HG03520 (cell line): Measurements from ENCODE around the gene SIPA1L2.

Source experiments
- ATAC-seq: cut with Tn5 transposase; IDR thresholded peaks from one replicate; pipeline ENCODE4 v1.9.1; 2021; ENCODE audit warnings: mild to moderate bottlenecking, moderate library complexity; ENCODE audit not compliant: unreplicated experiment

Gene SIPA1L2

DNA sequence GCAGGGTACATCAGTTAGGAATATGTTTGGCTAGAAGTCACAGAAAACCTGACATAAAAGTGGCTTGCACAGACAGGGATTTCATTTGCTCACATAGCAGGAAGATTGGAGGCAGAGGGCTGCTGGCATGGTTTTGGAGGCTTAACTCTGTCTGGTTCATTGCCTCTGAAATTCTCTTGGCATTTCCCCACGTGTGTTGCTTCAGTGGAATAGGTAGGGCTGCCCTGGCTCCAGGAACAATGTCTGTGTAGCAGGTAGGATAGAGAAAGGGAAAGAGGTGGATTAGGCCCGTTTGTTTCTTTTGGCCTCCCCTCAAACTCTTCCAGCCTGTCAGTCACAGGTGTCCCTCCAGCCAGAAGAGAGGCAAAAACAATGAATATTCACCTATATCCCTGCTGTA is 20.5 kb upstream of the SIPA1L2 start:
- ATAC-seq, result no peak

DNA sequence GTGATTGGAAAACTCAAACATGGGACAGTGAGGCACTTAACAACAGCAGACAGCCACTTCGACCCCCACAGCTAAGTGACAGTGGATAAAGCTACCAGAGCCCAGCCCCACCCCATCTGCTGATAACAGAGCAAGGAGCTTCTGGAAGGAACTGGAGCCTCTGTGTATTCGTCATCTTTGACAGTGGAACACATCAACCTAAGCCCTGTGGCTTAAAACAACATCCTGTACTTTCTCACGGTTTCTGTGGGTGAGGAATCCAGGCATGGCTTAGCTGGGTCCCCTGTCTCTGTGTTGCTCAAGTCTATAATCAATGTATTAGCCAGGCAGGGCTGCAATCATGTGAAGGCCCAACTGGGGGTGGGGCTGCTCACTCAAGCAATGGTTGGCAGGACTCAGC is 18.4 kb upstream of the SIPA1L2 start:
- no peak for ATAC-seq

DNA sequence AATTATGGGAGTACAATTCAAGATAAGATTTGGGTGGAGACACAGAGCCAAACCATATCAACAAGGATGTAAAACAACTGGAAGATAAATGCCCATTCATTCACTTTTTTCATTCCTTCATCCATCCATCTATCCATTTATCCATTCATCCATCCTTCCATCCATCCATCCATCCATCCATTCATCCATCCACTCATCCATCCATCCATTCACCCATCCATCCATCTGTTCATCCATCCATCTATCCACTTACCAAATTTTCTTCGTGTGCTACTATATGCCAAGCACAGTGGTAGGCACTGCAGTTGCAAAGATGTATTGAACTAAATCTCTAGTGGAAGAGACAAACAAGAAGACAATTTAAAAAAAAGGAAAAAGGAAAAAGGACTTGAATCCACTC is 14.3 kb upstream of the SIPA1L2 start:
- no peak for ATAC-seq

DNA sequence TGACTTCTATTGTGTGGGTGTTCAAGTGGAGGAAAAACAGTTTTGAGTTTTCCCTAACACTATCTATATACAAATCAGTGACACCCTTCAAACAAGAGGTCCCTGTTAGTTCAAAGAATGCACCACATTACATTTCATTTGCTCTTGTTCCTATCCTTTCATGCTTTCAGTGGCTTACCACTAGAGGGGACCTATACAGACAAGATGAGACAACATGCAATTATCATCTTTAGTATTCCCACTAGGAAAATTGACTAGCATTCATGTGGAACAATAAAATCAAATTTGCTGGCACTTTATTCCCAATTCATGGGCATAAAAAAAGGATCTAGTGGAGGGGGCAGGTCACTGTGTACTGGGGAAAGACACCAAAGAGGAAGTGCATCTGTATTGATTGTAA is 13.3 kb upstream of the SIPA1L2 start:
- no peak for ATAC-seq

DNA sequence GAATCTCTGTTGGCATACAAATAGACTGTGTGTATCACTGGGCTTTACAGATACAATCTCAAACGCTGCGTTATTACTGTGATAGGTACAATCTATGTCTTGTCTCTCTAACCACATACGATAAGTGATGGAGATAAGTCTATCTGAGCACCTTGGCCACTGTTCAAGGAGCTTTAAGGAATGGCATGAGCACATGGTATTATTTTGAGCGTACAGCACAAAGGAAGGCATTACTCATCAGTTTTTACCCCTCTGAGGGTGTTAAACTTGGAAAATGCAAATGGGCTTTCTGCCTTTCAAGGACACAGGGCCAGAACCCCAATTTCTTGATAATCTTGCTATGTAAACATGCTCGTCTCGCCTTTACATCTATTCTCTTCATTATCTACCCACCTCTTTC is 11.6 kb upstream of the SIPA1L2 start:
- ATAC-seq, result no peak

DNA sequence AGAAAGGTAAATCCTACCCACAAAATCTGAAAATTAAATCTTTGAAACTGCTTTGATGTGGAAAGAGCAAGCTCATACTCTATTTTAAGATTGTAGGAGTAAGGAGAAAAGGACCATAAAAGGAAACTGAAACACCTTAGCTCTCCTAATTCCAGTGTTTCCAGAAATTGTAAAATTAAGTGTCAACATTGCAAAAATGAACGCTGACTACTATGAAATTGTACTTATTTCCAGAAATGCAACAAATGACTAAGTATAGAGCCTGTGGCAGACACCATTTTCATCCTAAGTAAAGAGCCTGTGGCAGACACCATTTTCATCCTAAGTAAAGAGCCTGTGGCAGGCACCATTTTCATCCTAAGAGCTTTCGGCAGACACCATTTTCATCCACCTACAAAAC is 6.9 kb upstream of the SIPA1L2 start:
- no peak for ATAC-seq

DNA sequence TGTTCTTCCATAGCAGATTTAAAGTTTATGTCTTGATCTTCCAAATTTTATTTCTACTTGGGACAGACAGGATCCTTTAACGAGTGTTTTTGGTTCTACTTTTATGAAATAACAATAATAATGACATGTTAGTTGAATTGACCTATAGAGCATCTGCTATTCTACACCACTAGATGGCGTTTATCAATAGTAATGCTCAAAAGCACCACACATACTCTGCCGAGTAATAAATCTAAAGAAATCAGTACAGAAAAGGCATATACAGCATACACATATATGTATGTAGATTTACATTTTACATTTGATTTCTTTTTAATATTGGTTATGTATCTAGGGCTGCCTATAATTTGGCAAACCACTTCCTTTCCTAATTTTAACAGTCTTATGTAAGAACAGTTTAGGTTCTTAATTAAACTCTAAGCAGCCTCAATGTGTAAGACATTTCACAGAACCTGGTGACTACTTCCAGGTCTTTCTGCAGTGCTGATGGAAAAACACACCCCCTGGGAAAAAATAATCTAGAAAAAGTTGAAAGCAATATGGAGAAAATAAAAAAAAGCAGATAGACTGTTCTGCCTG is 5.9 kb upstream of the SIPA1L2 start:
- peak; percentile 90 for ATAC-seq

DNA sequence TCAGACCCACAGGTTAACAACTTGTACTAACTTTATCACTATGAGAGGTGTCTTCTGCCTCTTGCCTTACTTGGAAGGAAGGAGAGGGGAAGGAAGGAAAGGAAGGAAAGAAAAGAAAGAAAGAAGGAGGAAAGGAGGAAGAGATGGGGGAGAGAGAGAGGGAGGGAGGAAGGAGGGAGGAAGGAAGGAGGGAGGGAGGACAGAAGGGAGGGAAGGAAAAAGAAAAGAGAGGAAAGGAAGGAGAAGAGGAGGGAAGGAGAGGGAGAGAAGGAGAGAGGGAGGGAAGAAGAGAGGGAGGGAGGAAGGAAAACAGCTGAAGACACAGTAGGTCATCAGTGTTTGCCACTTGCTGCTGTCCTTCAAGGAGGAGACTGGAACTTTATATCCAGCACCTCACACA is 5.3 kb upstream of the SIPA1L2 start:
- no peak for ATAC-seq

DNA sequence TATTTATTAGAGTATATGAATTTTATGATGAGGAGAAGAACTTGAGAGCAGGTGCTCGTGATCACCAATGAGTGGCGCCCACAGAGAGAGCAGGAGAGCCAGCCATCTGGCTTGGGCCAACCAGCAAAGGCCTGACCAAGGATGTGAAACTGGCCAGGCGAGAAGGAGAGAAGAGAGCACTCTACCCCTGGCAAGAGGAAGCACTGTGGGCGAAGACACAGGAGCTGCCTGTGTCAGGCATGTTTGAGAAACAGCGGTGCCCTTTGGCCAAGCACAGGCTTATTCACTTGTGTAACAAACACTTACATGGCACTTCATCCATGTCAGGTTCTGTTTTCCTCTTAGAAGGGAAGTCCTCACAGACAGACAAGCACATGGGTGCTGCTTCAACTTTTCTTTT is 4.2 kb upstream of the SIPA1L2 start:
- ATAC-seq, result no peak

DNA sequence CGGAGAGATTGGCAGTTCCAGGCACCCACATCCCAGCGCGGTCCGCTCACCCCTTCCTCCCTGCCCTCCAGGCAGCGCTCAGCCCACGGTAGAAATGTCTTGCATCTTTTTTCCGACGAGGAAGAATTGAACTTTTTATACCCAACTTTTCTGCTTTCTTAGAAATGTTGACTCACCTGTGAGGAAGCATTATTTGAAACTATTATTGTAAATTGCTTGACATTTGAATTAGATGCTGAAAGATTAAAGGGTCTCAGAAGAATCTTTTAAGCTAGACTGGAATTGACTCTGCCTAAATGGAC is 912 bp upstream of the SIPA1L2 start:
- no peak for ATAC-seq

DNA sequence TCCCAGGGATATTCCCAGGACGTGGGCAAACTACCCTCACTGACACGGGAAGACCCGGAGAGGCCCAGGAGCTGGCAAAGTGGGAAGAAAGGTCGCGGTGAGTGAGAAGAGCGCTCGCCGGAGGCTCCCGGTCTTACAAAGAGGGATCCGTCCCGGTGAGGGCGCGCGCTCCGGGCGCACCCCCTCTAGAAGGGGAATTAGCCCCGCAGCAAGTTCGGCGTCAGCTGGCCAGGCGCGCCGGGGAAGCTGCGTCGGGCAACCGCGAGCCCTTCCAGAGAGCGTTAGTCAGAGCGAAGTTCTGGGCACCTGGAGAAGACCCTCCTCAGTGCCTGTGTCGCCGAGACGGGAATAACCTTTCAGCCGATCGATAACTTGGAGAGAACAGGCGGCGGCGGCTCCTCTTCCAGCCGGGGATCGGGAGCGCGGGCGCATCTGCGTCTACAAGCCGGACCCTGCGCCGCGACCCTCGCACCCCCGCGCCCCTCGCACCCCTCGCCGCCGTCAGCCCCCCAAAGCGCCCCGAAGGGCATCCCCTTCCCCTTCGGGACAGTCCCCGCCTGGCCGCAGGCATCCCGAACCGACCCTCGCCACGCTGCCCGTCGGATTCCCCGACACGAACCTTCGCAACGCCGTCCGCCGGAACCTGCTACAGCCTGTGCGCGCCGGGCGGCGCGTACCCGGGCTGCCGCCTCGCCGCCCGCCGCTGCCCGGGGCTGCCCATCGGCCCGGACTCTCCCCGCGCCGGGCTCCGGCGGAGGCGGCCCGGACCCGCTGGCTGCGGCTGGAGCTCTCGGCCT is 485 bp downstream of the SIPA1L2 start:
- peak; percentile 37 for ATAC-seq

DNA sequence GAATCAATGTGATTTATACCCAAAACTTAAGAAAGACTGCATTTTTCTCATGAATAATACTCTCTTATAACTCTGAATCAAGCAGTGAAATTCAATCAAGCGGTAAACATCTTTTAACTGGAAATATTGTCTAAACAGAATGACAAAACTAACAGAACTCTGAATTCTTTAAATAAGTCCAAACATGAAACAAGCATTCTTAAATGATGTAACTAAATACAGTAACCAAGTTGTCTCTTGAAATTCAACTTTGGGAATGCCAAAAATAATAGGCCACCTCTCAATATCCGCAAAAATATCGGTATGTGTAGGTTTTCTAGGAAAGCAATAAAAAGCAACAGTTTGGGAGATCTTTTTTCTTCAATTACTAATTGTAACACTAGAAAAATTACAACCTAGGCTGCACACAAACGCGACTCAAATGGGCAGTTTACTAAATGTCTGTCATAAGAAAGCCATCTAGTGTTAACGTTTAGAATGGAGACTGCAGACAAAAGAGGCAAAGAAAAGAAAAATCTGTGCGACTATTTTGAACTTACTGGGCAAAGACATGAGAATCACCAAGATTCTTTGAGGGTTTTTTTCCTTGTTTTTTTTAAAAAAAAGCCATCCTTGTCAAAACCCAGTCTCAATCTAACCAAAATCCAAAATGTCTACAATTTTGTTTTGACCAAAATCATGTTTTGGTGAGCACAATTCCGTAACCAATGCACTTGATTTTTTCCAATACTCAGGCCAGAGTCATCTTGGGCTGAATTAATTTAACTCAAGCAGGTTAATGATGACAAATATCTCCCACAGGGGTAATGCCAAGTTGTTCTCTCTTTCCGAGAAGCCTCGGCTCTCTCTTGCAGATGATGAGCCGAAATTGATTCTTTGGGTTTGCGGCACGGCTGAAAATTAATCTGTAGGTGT is 1.3 kb downstream of the SIPA1L2 start:
- no peak for ATAC-seq

DNA sequence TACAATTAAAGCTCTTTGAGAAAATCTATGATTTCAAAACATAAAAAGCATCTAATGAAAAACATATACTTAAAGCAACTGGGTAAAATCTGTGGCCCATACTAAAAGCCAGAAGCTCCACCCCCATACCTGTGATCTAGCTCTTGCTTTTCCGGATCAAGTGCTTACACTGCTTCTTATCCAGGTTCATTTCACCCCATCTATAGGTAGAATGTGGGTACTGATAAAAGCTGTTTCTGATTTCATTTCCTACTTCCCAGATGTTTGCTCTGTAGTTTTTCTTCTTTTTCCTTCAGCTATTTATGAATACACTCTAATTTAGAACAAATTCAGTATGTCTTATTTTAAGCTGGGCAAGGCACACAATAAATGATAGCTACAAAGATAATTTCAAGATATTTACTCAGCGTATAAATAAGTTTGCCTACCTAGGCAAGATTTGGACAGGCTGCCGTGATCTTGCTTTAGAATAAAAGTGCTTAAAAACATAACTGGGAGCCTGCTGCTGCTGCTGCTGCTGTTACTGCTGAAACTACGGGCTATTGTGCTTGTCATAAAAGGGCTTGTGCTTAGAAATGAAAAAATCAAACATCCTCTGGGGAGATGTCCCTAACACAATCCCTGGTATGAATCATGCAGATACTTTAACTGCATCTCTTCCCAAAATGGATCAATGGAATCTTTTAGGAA is 2.1 kb downstream of the SIPA1L2 start:
- no peak for ATAC-seq

DNA sequence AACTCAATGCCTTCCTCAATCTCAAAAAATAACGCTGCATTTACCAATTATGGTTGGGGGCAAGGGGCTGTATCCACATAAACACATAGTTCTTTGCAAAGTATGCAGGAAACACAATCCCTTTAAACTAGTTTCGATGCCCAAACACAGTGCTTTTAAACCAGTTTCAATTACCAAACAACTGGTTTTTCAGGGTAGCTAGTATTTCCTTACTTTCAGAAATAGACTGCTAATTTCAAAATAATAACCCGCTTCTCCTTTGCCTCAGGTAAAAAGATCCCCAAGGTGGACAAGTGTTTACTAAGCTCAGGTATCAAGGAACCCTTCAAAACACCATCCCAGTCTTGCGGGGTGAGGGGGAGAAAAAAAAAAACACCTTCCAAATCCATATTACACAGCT is 2.8 kb downstream of the SIPA1L2 start:
- no peak for ATAC-seq

DNA sequence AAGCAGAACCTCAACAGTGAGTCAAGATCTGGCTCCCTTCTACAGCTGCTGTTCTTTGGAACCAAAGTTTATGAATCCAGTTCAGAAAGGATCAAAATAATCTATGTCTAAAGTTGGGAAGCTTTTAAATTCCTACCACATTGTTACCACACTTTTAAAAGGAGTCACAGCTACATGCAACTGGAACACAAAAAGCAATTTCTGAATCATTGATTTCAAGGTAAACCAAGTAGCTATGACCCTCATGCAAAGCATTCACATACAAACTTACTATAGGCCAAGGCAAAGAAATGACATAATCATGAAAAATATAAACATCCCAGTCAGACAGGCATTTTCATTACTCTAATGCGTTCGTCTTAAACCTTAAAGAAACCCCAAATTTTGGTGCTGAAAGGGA is 3.5 kb downstream of the SIPA1L2 start:
- no peak for ATAC-seq

DNA sequence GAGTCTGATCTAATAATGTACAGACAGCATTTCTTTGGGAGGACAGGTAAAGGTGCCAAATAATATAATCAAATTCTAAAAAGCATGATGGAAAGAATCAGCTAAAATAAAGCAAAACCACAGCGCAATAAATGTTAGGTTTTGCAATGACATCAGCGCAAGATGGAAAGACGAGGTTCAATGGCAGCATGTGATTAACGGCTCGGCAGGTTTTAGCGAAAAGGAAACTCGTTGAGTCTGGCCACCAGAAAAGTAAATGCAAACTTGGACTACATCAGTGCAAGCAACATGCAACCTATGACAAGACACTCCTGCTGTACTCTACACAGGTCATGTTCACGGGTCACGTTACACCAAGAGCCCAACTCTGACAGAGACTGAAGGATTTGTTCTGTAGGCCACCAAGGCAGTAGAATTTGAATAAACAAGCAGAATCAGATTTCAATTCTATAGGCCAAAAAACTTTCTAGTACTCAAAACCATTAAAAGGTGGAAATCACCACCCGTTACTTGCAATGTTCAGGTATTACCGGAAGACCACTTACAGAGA is 4.5 kb downstream of the SIPA1L2 start:
- ATAC-seq, result no peak

DNA sequence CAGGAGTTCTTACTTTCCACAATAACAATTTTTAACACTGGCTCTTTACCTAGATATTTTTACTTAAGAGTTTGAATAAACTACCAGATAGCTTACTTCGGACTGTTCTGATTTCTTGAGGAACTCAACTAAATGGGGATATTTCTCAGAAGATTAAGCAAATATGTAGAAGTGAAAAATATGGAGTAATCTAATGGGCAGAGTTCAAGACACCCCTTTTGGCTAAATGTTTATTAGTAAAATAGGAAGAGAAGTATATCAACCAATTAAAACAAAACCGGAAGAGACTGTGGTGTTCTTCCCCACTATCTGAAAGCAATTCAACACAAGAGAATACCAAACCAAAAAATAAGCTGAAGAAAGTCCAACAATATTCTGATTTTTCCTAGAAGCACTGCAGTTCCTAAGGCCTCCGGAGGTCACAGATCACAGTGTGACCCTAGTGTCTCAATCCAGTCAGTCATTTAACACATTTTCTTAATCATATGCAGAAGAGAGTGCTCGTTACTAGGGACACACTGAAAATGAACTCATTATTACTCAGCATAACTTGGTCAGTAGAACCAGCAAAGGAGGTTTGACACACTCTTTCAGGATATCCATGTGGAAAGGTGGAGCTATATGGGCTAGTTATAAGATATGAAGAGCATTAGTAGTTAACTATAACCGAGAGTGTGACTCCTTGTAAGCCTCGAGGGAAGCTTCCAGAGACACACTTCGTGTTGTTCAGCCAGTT is 5.2 kb downstream of the SIPA1L2 start:
- no peak for ATAC-seq

DNA sequence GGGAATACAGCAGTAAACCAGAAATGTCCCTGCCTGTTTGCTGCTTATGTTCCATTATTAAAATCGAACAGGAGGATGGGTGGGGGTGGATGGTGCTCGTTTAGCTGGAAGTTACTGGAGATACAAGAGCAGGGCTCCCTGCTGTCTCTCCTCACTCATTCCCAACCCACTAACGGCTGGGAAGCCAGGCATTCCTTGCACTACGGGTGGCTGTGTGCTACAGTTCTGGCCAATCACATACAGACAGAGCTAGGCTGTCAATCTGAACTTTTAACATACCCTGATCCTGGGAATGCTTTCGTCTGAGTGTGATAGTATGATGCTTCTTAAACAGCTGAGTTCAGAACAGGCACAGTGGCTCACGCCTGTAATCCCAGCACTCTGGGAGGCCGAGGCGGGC is 7.0 kb downstream of the SIPA1L2 start:
- no peak for ATAC-seq

DNA sequence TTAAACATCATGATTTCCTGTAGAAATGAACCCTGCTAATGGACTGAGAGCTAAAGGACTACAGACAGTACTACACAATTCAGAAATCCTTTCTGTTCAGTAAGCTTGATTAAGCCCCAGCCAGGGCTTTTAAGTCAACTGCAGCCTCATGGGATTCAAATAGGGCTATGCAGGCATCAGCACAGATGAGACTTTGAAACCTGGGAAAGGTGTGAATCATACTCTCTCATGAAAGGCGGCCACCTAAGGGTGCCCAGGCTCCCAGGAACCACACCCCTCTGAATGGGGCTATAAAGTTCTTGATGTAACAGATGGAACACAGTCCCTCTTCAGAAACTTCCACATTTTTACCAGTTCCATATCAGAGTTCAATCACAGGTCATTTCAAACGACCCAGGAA is 7.6 kb downstream of the SIPA1L2 start:
- no peak for ATAC-seq

DNA sequence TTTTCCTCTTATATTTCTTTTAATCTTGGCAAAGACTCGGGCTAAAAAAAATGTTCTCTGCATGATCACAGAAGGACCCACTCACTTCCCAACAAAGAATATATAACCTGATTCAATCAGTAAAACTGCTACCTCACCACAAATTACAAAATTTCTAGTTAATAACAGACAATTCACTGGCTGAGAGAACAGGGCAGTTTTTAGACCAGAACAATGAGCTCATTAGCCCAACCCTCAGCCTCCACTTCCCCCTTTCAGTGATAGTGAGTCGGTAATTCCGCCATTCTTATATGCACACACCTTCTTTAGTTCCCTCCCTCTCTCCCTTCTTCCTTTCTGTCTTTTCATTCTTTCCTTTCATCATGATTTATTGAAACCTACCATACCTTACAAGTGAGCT is 8.9 kb downstream of the SIPA1L2 start:
- no peak for ATAC-seq
